ENCODE data around the gene SSTR4. TPM values are rescaled to one million over a fixed set of nuclear protein-coding genes. Genes with fewer than 3 reads are reported as not detected.
A peak's percentile ranks its signal among the peaks of the same experiment; 100 is the strongest.

The SSTR4 gene
- total RNA-seq, 6 donors from 2014 or later, result 0.30 TPM; not detected in 5

DNA sequence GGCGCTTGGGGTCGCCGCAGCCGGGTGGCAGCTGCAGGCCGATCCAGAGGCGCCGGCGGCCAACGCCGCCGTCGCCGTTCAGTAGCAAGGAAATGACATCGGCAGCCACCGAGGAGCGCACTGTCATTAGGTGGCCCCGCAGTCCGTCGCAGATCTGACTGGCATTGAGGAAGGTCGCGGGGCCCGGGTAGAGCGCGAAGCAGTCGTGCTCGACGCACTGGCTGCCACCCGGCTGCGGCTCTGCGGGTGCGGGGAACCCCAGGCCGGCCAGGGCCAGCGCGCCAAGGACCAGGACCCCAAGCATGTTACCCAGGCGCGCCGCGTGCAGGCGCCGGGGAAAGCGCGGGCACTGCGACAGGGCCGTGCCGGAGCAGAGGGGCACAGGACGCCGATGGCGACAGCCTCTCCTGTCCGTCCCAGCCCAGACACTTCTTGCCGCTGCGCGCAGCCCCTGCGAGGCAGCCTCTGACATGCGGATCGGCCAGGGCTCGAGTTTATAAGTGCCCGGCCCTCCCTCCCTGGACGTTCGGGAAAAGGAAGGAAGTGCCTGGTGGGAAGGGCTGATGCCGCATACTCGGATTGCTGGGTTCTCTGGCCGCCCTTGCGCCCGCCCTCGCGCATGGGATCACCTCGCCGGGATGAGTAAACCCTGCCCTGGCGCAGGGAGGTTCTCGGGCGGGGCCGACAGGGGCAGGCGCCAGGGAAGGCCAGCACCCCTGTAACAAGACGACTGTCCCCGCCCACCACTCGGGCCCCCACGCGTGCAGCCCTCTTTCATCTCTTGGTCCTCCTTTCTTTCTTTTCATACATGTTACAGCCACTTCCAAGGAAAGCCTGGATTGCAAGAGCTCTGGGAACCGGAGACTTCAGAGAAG lies 14.3 kb downstream of the SSTR4 start, which contains the start of gene THBD:
Gene THBD, minus strand, starts transcription at position 472 of the 875 bp plus-strand sequence. Its CDS starts 168 bp downstream, at position 304.
- ATAC-seq (ENCODE audit: low FRiP score in 2 of 2), result peak; percentile 76 to 81
- Histone ChIP-seq H3K9me3 (no peaks in the 10 kb centered on the region), H3K27me3 (peaks cover 0 to 2% (median 0%) of the 10 kb centered on the region in 4 donors), H3K27ac (peak within 1 kb of the TSS; percentile 85 to 89 (median 88)), H3K4me1 (peaks cover 34 to 49% (median 40%) of the 10 kb centered on the region in 4 donors), H3K4me3 (peak within 1 kb of the TSS; percentile 36 to 69 (median 55)), H3K36me3 (no peaks in the 10 kb centered on the region)
- DNase-seq, result peak; percentile 88 to 93
- WGBS, 2 donors, result 1% methylated on average over 18 to 35 of the region's 79 CpGs
- TF ChIP-seq POLR2A (IDR thresholded peaks at IDR 0.05) (peak in 3 of 4 donors; percentile 79 to 92 (median 88)), POLR2AphosphoS5 (IDR thresholded peaks at IDR 0.05) (peak; percentile 96 to 98), EP300 (IDR thresholded peaks at IDR 0.05) (peak in 3 of 4 donors; percentile 31 to 84 (median 82))
- TF ChIP-seq, protein P1, sequence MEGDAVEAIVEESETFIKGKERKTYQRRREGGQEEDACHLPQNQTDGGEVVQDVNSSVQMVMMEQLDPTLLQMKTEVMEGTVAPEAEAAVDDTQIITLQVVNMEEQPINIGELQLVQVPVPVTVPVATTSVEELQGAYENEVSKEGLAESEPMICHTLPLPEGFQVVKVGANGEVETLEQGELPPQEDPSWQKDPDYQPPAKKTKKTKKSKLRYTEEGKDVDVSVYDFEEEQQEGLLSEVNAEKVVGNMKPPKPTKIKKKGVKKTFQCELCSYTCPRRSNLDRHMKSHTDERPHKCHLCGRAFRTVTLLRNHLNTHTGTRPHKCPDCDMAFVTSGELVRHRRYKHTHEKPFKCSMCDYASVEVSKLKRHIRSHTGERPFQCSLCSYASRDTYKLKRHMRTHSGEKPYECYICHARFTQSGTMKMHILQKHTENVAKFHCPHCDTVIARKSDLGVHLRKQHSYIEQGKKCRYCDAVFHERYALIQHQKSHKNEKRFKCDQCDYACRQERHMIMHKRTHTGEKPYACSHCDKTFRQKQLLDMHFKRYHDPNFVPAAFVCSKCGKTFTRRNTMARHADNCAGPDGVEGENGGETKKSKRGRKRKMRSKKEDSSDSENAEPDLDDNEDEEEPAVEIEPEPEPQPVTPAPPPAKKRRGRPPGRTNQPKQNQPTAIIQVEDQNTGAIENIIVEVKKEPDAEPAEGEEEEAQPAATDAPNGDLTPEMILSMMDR (IDR thresholded peaks at IDR 0.05), result peak in 1 of 6 experiments; percentile 12

GRCh38 chr20:23050076-23050838 lies 15.1 kb downstream of the SSTR4 start:
- ATAC-seq (ENCODE audit: low FRiP score in 2 of 2) (peak; percentile 52 to 60), DNase-seq (peak; percentile 75 to 88)
- Histone ChIP-seq H3K36me3 (no peaks in the 10 kb centered on the region), H3K4me1 (peaks cover 32 to 49% (median 39%) of the 10 kb centered on the region in 4 donors), H3K27ac (peak overlapping the region; percentile 85 to 89 (median 88)), H3K9me3 (no peaks in the 10 kb centered on the region), H3K4me3 (peak overlapping the region; percentile 36 to 69 (median 55)), H3K27me3 (peaks cover 0 to 2% (median 0%) of the 10 kb centered on the region in 4 donors)
- 0 to 2% methylated on average over 15 to 43 of the region's 48 CpGs for WGBS, 2 donors
- TF ChIP-seq, protein P1 (IDR thresholded peaks at IDR 0.05), result no peak
- peak in 1 of 2 donors; percentile 10 for TF ChIP-seq POLR2AphosphoS5 (IDR thresholded peaks at IDR 0.05)

DNA sequence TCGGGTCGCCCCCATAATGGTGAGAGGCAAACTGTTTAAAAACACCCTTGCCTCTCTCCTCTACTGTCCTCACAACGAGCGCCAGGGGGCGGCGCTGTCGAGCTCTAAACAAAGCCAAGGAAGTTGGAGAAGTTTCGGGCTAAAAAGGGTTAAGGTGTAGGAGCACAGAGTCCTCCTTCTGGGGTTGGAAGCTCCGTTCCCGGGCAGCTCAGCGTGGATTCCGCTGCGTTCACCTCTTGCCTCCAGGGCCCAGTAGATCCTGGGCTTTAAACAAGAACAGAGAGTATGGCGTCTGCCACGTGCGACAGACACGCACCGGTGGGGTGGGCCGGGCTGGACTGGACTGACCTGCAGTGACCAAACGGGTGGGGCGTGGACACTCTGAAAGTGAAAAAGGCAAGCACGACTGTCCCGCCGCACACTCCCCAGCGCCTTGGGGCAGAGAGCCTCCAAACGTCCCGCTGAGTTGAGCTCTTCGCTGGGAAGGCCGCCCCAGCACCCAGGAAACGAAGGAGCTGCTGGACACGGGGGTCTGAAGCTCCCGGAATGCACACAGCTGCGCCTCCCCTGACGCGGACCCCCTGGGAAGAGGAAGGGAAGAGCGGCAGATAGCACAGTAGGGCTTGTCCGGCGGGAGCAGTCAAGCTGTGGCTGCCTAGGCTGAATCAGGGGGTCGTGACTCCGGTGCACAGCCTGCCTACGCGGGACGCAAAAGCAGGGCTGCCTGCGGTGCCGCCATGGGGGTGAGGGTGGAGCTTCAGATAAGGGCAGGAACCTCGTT lies 15.9 kb downstream of the SSTR4 start:
- no peaks in the 10 kb centered on the region for H3K9me3 ChIP-seq
- WGBS, 2 donors, result 7 to 11% methylated on average over 31 to 37 of the region's 46 CpGs

DNA sequence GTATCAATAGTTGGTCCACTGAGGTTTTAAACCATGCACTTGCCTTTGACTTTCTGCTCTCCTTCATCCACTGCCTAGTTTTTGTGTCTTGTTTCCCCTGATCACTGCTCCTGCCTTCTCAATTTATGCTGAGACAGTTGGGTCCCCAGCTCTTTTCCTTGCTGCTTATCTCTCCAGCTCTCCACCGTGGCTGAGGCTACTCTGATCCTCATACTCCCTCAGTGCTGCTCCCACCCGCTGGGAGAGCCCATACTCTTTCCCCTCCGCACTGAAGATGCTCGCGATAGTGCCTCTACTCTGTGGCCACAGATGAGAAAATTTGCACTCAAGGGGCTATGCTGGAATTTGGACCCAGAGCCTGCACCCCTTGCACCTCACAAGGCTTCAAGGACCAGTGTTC lies 17.8 kb downstream of the SSTR4 start:
- ATAC-seq (ENCODE audit: low FRiP score in 2 of 2) (no peak), DNase-seq (no peak)
- TF ChIP-seq EP300 (IDR thresholded peaks at IDR 0.05), result no peak
- no peak for TF ChIP-seq POLR2A (IDR thresholded peaks at IDR 0.05)
- TF ChIP-seq, protein P1 (IDR thresholded peaks at IDR 0.05), result no peak
- TF ChIP-seq POLR2AphosphoS5 (IDR thresholded peaks at IDR 0.05), result no peak
- WGBS, 2 donors, result 95 to 97% methylated on average over 5 of the region's 5 CpGs
- Histone ChIP-seq H3K4me3 (no peak overlapping the region), H3K27me3 (no peaks in the 10 kb centered on the region), H3K4me1 (peaks cover 25 to 36% (median 32%) of the 10 kb centered on the region in 4 donors), H3K27ac (no peak overlapping the region), H3K36me3 (no peaks in the 10 kb centered on the region), H3K9me3 (no peaks in the 10 kb centered on the region)

More for the DNA sequence above, 15.9 kb downstream of the SSTR4 start:
- H3K4me1 ChIP-seq, result peaks cover 31 to 47% (median 38%) of the 10 kb centered on the region in 4 donors
- ATAC-seq (ENCODE audit: low FRiP score in 2 of 2) (peak; percentile 70 to 85), DNase-seq (peak; percentile 82 to 96)
- peak overlapping the region; percentile 85 to 89 (median 88) for H3K27ac ChIP-seq
- peak overlapping the region; percentile 12 to 69 (median 55) for H3K4me3 ChIP-seq
- TF ChIP-seq EP300 (IDR thresholded peaks at IDR 0.05), result peak in 1 of 4 donors; percentile 15
- peak; percentile 39 to 59 for TF ChIP-seq POLR2AphosphoS5 (IDR thresholded peaks at IDR 0.05)
- peak in 2 of 4 donors; percentile 22 to 59 for TF ChIP-seq POLR2A (IDR thresholded peaks at IDR 0.05)
- TF ChIP-seq, protein P1 (IDR thresholded peaks at IDR 0.05), result peak; percentile 74 to 83 (median 80)
- no peaks in the 10 kb centered on the region for H3K36me3 ChIP-seq
- H3K27me3 ChIP-seq, result peaks cover 0 to 2% (median 0%) of the 10 kb centered on the region in 4 donors

Measured in upper lobe of left lung (tissue), 6 donors.